Neural crest cell (in vitro differentiated cells): ENCODE measurements around the gene SLC9A7. TPM values are rescaled to one million over a fixed set of nuclear protein-coding genes. Genes with fewer than 3 reads are reported as not detected.

Source experiments
- DNase-seq: peaks from one replicate; pipeline ENCODE4 v3.0.0; 2021; ENCODE audit warnings: low read depth, mixed read lengths, low spot score
- H3K27ac Mint-ChIP-seq: one replicate; pipeline ENCODE4 v1.8.0; 2021; ENCODE audit warnings: mild to moderate bottlenecking, mixed read lengths; ENCODE audit not compliant: unreplicated experiment
- H3K27me3 Mint-ChIP-seq: 2 replicates; pipeline ENCODE4 v1.8.0; 2021; ENCODE audit warnings: low read depth, mild to moderate bottlenecking, mixed read lengths
- H3K36me3 Mint-ChIP-seq: 2 replicates; pipeline ENCODE4 v1.8.0; 2021; ENCODE audit warnings: low read depth, mild to moderate bottlenecking, mixed read lengths
- H3K4me1 Mint-ChIP-seq: 2 replicates; pipeline ENCODE4 v1.8.0; 2021; ENCODE audit warnings: mixed read lengths
- H3K4me3 Mint-ChIP-seq: one replicate; pipeline ENCODE4 v1.8.0; 2021; ENCODE audit warnings: mild to moderate bottlenecking, mixed read lengths
- H3K9me3 Mint-ChIP-seq: 2 replicates; pipeline ENCODE4 v1.8.0; 2021; ENCODE audit warnings: mixed read lengths
- total RNA-seq: library from RNA; stranded (reverse); gene quantifications from 2 replicates; pipeline ENCODE4 v1.2.1, GENCODE V29; 2021
- TF ChIP-seq, protein P1 (sequence below): fragments of 200-600 bp; sonication (generic); conservative IDR thresholded peaks from 2 replicates; pipeline ENCODE4 v1.5.0; 2021; ENCODE audit warnings: antibody characterized with exemption, mild to moderate bottlenecking

Gene SLC9A7
- total RNA-seq, 1 donor from 2014 or later, result 4.3 TPM

DNA sequence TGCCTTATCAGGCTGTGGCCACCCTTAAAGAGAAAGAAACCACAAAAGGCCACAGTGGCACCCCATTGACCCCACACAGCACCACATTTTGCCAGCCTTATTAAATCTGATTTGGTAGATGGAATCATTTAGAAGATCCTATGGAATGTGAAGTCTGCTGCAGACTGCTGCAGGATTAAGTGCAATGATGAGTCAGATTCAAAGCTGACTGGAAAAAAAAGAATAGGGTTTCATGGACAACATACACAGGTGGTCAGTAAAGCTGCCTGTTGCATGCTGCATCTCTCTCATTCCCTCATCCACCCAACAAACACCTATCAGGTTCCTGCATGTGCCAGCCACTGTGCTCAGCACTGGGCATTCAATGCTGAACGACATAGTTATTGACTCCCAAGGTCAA is 128.8 kb downstream of the SLC9A7 start:
- Mint-ChIP-seq H3K27me3 (no peaks in the 10 kb centered on the region), H3K4me1 (peaks cover 9% of the 10 kb centered on the region), H3K36me3 (peaks cover 8% of the 10 kb centered on the region), H3K27ac (no peak overlapping the region), H3K4me3 (no peak overlapping the region), H3K9me3 (peaks cover 6% of the 10 kb centered on the region)
- no peak for DNase-seq
- TF ChIP-seq, protein P1, sequence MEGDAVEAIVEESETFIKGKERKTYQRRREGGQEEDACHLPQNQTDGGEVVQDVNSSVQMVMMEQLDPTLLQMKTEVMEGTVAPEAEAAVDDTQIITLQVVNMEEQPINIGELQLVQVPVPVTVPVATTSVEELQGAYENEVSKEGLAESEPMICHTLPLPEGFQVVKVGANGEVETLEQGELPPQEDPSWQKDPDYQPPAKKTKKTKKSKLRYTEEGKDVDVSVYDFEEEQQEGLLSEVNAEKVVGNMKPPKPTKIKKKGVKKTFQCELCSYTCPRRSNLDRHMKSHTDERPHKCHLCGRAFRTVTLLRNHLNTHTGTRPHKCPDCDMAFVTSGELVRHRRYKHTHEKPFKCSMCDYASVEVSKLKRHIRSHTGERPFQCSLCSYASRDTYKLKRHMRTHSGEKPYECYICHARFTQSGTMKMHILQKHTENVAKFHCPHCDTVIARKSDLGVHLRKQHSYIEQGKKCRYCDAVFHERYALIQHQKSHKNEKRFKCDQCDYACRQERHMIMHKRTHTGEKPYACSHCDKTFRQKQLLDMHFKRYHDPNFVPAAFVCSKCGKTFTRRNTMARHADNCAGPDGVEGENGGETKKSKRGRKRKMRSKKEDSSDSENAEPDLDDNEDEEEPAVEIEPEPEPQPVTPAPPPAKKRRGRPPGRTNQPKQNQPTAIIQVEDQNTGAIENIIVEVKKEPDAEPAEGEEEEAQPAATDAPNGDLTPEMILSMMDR, result no peak

DNA sequence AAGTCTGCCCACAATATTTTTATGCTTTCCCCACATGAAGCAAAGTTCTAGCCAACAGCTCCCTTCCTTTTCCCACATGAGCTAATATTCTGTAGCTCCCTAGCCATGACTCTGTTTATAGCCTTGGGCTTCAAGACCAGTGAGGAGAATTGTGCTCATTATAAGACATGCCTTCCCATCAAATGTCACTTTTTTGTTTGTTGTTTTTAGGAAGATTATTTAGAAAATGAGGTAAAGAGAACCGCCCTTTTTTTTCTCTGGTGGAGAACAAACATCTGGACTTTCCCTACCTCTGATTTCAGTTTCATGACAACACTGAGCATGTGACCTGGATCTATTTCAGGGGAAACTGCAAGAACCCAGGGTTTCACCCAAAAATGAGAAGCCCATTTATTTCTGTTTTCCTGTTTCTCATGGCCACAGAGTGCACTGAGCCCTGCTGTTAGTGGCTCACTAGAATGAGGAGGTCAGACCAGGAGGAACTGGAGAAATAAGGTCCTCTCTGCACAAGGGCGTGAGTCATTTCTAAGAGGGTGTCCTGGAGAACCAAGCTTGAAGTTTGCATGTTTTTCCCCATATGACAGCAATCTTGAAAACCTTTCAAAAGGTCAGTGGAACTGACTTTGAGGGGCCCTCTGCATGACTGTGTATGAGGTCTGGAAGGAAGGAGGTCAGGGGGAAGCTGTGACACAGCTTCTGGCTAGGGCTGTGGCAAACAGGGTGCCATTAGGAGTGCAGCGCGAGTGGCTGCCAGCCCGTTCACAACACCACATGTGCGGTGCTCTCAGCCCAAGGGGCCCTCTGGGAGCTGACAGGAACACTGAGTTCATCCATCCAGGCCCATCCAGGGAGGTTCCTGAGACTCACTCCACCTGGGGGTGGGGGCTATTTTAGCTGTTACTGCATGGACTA is 130.2 kb downstream of the SLC9A7 start:
- Mint-ChIP-seq H3K9me3 (peaks cover 6% of the 10 kb centered on the region), H3K27ac (no peak overlapping the region), H3K36me3 (peaks cover 8% of the 10 kb centered on the region), H3K4me1 (peaks cover 9% of the 10 kb centered on the region), H3K4me3 (no peak overlapping the region), H3K27me3 (no peaks in the 10 kb centered on the region)
- TF ChIP-seq, protein P1, result no peak
- no peak for DNase-seq

DNA sequence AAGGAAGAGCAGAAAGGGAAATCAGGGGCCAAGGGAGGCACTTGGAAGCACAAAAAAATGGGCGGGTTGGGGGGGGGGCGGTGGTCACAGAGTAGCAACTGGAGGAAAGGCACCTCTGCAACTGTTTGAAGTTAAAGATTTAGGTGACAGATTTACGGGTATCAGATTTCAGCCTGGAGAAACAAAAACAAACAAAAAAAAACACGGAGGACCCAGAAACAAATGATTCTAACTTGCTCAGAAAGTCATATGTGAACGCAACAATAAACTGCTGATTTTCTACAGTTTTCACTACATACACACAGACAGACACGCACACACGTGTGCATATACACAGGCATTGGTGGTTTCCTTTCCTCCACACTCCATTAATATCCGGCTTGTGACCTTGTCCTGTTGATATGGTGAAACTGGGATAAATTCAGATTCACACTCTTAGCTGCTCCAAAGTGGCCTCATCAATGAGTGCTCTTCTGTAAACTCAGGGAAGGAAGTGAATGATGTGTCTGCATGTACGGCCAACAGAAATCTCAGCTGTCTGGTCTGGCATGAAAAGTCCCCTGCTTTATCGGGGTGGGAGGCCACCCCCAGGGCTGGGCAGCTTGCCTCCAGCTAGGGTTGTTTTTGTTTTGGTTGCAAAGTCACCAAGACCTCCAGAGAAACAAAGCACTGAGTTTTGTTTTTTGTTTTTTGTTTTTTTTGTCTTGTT is 131.1 kb downstream of the SLC9A7 start:
- Mint-ChIP-seq H3K4me3 (no peak overlapping the region), H3K36me3 (peaks cover 8% of the 10 kb centered on the region), H3K27ac (no peak overlapping the region), H3K27me3 (no peaks in the 10 kb centered on the region), H3K9me3 (peaks cover 6% of the 10 kb centered on the region), H3K4me1 (peaks cover 13% of the 10 kb centered on the region)
- no peak for DNase-seq
- TF ChIP-seq, protein P1, result no peak

GRCh38 chrX:46627062-46627461 is 131.9 kb downstream of the SLC9A7 start:
- no peak overlapping the region for H3K4me3 Mint-ChIP-seq
- H3K9me3 Mint-ChIP-seq, result peaks cover 2% of the 10 kb centered on the region
- no peaks in the 10 kb centered on the region for H3K27me3 Mint-ChIP-seq
- H3K4me1 Mint-ChIP-seq, result peaks cover 19% of the 10 kb centered on the region
- peaks cover 7% of the 10 kb centered on the region for H3K36me3 Mint-ChIP-seq
- no peak for DNase-seq
- TF ChIP-seq, protein P1, result no peak
- H3K27ac Mint-ChIP-seq, result no peak overlapping the region

DNA sequence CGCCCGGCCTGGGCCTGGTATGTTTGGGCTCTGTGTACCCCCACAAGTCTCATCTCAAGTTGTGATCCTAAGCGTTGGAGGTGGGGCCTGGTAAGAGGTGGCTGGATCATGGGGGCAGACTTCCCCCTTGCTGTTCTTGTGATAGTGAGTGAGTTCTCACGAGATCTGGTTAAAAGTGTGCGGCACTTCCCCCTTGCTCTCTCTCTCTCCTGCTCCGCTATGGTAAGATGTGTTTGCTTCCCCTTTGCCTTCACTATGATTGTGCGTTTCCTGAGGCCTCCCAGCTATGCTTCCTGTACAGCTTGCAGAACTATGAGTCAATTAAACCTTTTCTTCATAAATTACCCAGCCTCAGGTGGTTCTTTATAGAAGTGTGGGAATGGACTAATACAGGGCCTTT is 132.4 kb downstream of the SLC9A7 start:
- TF ChIP-seq, protein P1, result no peak
- no peaks in the 10 kb centered on the region for H3K9me3 Mint-ChIP-seq
- H3K27me3 Mint-ChIP-seq, result no peaks in the 10 kb centered on the region
- no peak overlapping the region for H3K27ac Mint-ChIP-seq
- H3K4me3 Mint-ChIP-seq, result no peak overlapping the region
- H3K4me1 Mint-ChIP-seq, result peaks cover 19% of the 10 kb centered on the region
- DNase-seq, result no peak
- peaks cover 5% of the 10 kb centered on the region for H3K36me3 Mint-ChIP-seq
